HEK293T (cell line): ENCODE data around the gene OLIG3.

Experiments used
- CTCF ChIA-PET: fragments of 350-600 bp; formaldehyde crosslinking; extraction: SDS; loops from one replicate; lab custom pipeline; 2021; ENCODE audit warnings: antibody characterized with exemption, inconsistent platforms; lab: Yijun Ruan, JAX
- POLR2A ChIA-PET: fragments of 350-600 bp; formaldehyde crosslinking; extraction: SDS; loops from one replicate; lab custom pipeline; 2020; ENCODE audit warnings: antibody characterized with exemption, inconsistent platforms; lab: Yijun Ruan, JAX
- DNase-seq: peaks from one replicate; pipeline ENCODE4 v3.0.0; 2012; ENCODE audit warnings: mixed read lengths; ENCODE audit errors: extremely low spot score
- ARNT ChIP-seq: fragments of 450-650 bp; IDR thresholded peaks from 2 replicates; pipeline ENCODE4 v1.6.1; 2017; ENCODE audit warnings: mild to moderate bottlenecking
- BHLHE40 ChIP-seq: fragments of 450-650 bp; IDR thresholded peaks from 2 replicates; pipeline ENCODE4 v1.6.1; 2016; ENCODE audit warnings: mild to moderate bottlenecking, moderate library complexity, borderline replicate concordance
- CTBP1 ChIP-seq: fragments of 450-650 bp; IDR thresholded peaks from 2 replicates; pipeline ENCODE4 v1.6.1; 2016; ENCODE audit warnings: borderline replicate concordance
- ELF4 ChIP-seq: fragments of 450-650 bp; IDR thresholded peaks from 2 replicates; pipeline ENCODE4 v1.6.1; 2017; ENCODE audit warnings: antibody characterized with exemption
- FOXA1 ChIP-seq: fragments of 450-650 bp; IDR thresholded peaks from 2 replicates; pipeline ENCODE4 v1.6.1; 2016; ENCODE audit warnings: mild to moderate bottlenecking
- FOXK2 ChIP-seq: fragments of 450-650 bp; IDR thresholded peaks from 2 replicates; pipeline ENCODE4 v1.6.1; 2016; ENCODE audit warnings: mild to moderate bottlenecking
- FOXM1 ChIP-seq: fragments of 450-650 bp; IDR thresholded peaks from 2 replicates; pipeline ENCODE4 v1.6.1; 2017; ENCODE audit warnings: mild to moderate bottlenecking, borderline replicate concordance
- HDGF ChIP-seq: fragments of 450-650 bp; IDR thresholded peaks from 2 replicates; pipeline ENCODE4 v1.6.1; 2017; ENCODE audit warnings: antibody characterized with exemption, borderline replicate concordance
- L3MBTL2 ChIP-seq: fragments of 450-650 bp; conservative IDR thresholded peaks from 2 replicates; pipeline ENCODE4 v1.6.1; 2016; ENCODE audit warnings: mild to moderate bottlenecking
- LEF1 ChIP-seq: fragments of 450-650 bp; IDR thresholded peaks from 2 replicates; pipeline ENCODE4 v1.6.1; 2017; ENCODE audit warnings: mild to moderate bottlenecking, borderline replicate concordance
- NFRKB ChIP-seq: fragments of 450-650 bp; IDR thresholded peaks from 2 replicates; pipeline ENCODE4 v1.6.1; 2016; ENCODE audit warnings: mild to moderate bottlenecking, moderate library complexity
- SP1 ChIP-seq: fragments of 450-650 bp; IDR thresholded peaks from 2 replicates; pipeline ENCODE4 v1.6.1; 2017
- SUZ12 ChIP-seq: fragments of 450-650 bp; IDR thresholded peaks from 2 replicates; pipeline ENCODE4 v1.6.1; 2016; ENCODE audit warnings: mild to moderate bottlenecking
- TARDBP ChIP-seq: fragments of 450-650 bp; IDR thresholded peaks from 2 replicates; pipeline ENCODE4 v1.6.1; 2016
- ZNF384 ChIP-seq: fragments of 450-650 bp; IDR thresholded peaks from 2 replicates; pipeline ENCODE4 v1.6.1; 2016
- TF ChIP-seq, protein P1 (sequence below): fragments of 450-650 bp; IDR thresholded peaks from 2 replicates; pipeline ENCODE4 v1.6.1; 2016

The OLIG3 gene

DNA sequence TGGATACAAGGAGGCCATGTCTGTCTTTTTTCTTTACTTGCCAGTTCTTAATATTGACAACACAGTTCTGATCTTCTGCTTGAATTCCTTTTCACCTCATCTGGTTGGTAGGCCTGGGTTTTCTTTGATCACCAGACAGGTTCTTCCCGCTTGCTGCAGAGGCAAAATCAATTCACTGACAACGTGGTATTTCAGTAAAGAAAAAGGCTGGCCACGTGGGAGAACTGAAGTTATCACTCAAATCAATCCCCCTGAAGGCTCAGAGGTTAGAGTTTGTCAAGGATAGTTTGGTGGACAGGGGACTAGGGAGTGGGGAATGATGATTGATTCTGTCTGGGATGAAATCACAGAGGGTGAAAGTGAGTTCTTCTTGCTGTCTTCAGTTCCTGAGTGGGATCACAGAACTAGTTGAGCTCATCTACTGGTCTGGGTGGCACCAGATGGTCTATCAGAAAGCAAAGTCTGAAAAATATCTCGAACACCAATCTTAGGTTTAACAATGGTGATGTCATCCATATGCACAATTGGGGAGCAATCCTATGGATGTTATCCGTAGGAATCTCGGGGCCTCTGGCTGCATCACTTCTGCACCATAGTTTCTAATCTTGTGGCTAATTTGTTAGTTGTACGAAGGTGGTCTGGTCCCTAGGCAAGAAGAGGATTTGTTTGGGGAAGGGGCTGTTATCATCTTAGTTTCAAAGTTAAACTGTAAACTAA is 37.3 kb upstream of the OLIG3 start:
- no peak for TF ChIP-seq NFRKB
- TF ChIP-seq, protein P1, sequence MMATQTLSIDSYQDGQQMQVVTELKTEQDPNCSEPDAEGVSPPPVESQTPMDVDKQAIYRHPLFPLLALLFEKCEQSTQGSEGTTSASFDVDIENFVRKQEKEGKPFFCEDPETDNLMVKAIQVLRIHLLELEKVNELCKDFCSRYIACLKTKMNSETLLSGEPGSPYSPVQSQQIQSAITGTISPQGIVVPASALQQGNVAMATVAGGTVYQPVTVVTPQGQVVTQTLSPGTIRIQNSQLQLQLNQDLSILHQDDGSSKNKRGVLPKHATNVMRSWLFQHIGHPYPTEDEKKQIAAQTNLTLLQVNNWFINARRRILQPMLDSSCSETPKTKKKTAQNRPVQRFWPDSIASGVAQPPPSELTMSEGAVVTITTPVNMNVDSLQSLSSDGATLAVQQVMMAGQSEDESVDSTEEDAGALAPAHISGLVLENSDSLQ, result no peak
- TF ChIP-seq CTBP1, result no peak
- no peak for TF ChIP-seq FOXK2
- TF ChIP-seq ZNF384, result no peak
- TF ChIP-seq L3MBTL2, result no peak
- no peak for TF ChIP-seq ARNT
- no peak for TF ChIP-seq FOXA1
- TF ChIP-seq SUZ12, result no peak
- ChIA-PET CTCF (no interaction called here), POLR2A (no interaction called here)
- DNase-seq, result no peak

DNA sequence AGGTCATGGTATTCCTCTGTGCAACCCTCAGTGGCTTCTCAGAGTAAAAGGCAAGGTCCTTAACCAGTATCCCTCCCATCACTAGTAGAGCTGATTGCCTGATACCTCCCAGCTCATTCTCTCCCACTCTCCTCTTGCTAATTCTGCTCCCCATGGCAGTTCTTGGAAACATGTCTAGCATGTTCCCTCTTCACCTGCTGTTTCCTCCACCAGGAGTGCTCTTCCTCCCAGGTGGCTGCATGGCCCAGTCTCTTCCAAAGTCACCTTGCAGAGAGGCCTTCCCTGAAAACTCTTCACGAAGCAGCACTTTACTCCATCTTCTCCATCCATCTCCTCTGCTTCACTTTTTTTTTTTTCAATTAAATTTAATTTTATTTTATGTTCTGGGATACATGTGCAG is 36.2 kb upstream of the OLIG3 start:
- TF ChIP-seq FOXM1 (no peak), NFRKB (no peak), BHLHE40 (no peak), ARNT (no peak), LEF1 (no peak), SUZ12 (no peak), CTBP1 (no peak), SP1 (no peak), FOXK2 (no peak), HDGF (no peak), FOXA1 (no peak), ELF4 (no peak), ZNF384 (no peak), TARDBP (no peak)
- TF ChIP-seq, protein P1, result no peak
- no peak for DNase-seq

DNA sequence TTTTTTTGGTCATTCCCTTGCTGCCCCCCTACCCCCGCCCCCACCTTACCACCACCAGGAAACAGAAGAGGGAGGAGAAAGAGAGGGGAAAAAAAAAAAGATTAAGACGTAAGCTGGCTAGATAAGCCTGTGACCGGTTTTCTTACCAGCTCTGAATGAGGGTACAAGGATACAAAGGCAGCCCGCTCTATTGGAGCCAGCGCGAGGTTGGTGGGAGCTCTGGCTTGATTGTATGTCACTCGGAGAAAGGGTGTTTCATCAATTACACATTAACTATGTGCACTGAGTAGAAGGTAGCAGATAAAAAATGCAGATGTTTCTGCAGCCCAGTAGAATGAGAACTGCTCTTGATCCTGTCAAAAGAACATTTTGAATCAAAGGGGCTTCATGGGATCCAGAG is 28.6 kb upstream of the OLIG3 start:
- TF ChIP-seq FOXA1 (no peak), NFRKB (no peak), L3MBTL2 (no peak), TARDBP (no peak), BHLHE40 (no peak), CTBP1 (no peak), SUZ12 (no peak), LEF1 (no peak), ARNT (no peak), FOXM1 (no peak), FOXK2 (no peak), ELF4 (no peak), ZNF384 (no peak), SP1 (no peak), HDGF (no peak)
- TF ChIP-seq, protein P1, result no peak
- ChIA-PET CTCF (interaction anchor here (0.6 kb wide), 1 partner anchor 734 kb away, joined by 4 read pairs; no protein-coding TSS in a partner anchor), POLR2A (no interaction called here)
- DNase-seq, result no peak

More for the DNA sequence above, 36.2 kb upstream of the OLIG3 start:
- CTCF ChIA-PET, result no interaction called here
- POLR2A ChIA-PET, result no interaction called here

DNA sequence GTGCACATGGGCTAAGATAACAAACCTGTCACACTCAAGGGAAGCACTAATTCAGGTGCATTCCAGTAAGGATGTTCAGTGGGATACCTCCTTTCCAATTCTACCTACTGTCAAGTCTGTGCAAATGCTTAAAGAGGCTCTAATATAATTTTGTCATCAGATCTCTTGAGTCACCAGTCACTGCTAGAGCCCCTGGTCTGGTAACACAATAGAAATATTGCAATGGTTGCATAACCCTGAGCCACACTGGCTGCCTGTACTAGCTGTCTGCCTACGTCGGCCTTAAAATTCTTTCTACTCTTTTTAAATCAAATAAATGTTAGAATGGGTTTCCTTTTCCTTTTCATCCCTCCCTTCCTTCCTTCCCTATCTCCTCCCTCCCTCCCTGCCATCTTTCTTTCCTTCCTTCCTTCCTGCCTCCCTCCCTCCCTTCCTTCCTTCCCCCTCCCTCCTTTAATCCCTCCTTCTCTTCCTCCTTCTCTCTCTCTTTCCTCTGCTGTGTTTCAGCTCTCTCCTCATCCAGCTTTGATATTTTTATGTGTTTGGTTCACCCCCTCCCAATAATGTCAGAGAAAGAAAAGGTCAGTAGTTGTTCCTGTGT is 28.1 kb upstream of the OLIG3 start:
- TF ChIP-seq SP1 (no peak), ELF4 (no peak), TARDBP (no peak), ZNF384 (no peak), FOXM1 (no peak), L3MBTL2 (no peak), HDGF (no peak), NFRKB (no peak), ARNT (no peak), LEF1 (no peak), FOXA1 (no peak), FOXK2 (no peak), SUZ12 (no peak), BHLHE40 (no peak), CTBP1 (no peak)
- TF ChIP-seq, protein P1, result no peak
- POLR2A ChIA-PET, result no interaction called here
- CTCF ChIA-PET, result interaction anchor here (0.6 kb wide), 1 partner anchor 735 kb away, joined by 4 read pairs; no protein-coding TSS in a partner anchor
- DNase-seq, result no peak

DNA sequence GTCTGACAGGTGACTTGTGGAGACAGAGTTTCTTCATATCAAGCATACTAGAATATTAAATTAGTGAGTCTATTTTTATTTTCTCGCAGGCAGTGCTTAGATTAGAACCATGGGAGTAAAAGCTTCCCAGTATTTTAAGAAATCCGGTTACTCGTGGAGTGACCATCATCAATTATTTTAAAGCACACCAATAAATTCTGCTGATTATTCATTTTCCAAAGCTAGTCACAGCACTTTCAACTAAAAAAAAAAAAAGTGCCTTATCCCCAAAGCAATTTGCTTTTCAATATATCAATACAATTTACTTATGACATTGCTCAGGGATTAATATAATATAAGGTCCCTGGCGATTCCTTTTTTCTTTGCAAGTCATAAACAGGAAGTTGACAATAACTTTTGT is 26.3 kb upstream of the OLIG3 start:
- no peak for DNase-seq
- CTCF ChIA-PET, result no interaction called here
- TF ChIP-seq L3MBTL2, result no peak
- no peak for TF ChIP-seq LEF1
- TF ChIP-seq ZNF384, result no peak
- no peak for TF ChIP-seq HDGF
- no peak for TF ChIP-seq FOXA1
- no peak for TF ChIP-seq SUZ12
- no peak for TF ChIP-seq SP1
- TF ChIP-seq CTBP1, result no peak
- POLR2A ChIA-PET, result no interaction called here
